GM12891 (cell line): ENCODE data around the gene JADE3.

Experiments used
- PAX5 ChIP-seq: IDR thresholded peaks from 2 replicates; pipeline ENCODE4 v1.6.1; 2011; ENCODE audit warnings: low read length, moderate library complexity, mild to moderate bottlenecking; ENCODE audit not compliant: insufficient read depth, severe bottlenecking
- POLR2A ChIP-seq: IDR thresholded peaks from 2 replicates; pipeline ENCODE4 v1.6.1; 2011; ENCODE audit warnings: low read depth, low read length, control low read depth
- POLR2AphosphoS5 ChIP-seq: IDR thresholded peaks from 2 replicates; pipeline ENCODE4 v1.6.1; 2011; ENCODE audit warnings: low read depth, low read length, control low read depth
- POU2F2 ChIP-seq: IDR thresholded peaks from 2 replicates; pipeline ENCODE4 v1.6.1; 2011; ENCODE audit warnings: low read depth, mild to moderate bottlenecking, control low read depth, low read length, moderate library complexity
- SPI1 ChIP-seq: IDR thresholded peaks from 2 replicates; pipeline ENCODE4 v1.6.1; 2011; ENCODE audit warnings: low read depth, low read length, control low read depth
- TAF1 ChIP-seq: IDR thresholded peaks from 2 replicates; pipeline ENCODE4 v1.6.1; 2011; ENCODE audit warnings: low read depth, low read length, control low read depth

- TF ChIP-seq POLR2AphosphoS5 (no peak), POLR2A (no peak), TAF1 (no peak), PAX5 (no peak), SPI1 (no peak), POU2F2 (no peak)
Observed at GRCh38 chrX:46863072-46863471, 49.1 kb upstream of the JADE3 start.
